ENCODE measurements around the gene ABLIM2. TPM values are rescaled to one million over a fixed set of nuclear protein-coding genes. Genes with fewer than 3 reads are reported as not detected.

The ABLIM2 gene
- total and polyA plus RNA-seq, 2 of the 8 experiments (the other 6 are each of a cell fraction or from before 2014, with no cell fraction given): 2.8 to 3.0 TPM

- Histone ChIP-seq H2BK5ac (ENCODE audit: low read depth, low read length) (no peak overlapping the region), H3K27ac (ENCODE audit: low read depth, low read length) (no peak overlapping the region), H3K23ac (ENCODE audit: insufficient read length) (no peak overlapping the region), H4K20me1 (replicated peaks in 1 of 2; ENCODE audit: control insufficient read depth in 1 of 2, insufficient read depth in 2 of 2, low read length in 2 of 2) (no peaks in the 10 kb centered on the region), H3K14ac (ENCODE audit: insufficient read length) (no peak overlapping the region), H3K36me3 (ENCODE audit: control insufficient read depth in 2 of 4, insufficient read depth in 4 of 4, low read length in 3 of 4) (no peaks in the 10 kb centered on the region), H3K27me3 (replicated peaks in 1 of 4; ENCODE audit: control insufficient read depth in 3 of 4, extremely low read depth in 1 of 4, insufficient read depth in 3 of 4, low read length in 3 of 4) (no peaks in the 10 kb centered on the region), H3K4ac (replicated peaks; ENCODE audit: insufficient read length, low read depth, low read length) (no peak overlapping the region), H3K79me1 (ENCODE audit: low read depth, low read length) (no peaks in the 10 kb centered on the region), H2BK12ac (ENCODE audit: low read depth, low read length) (no peak overlapping the region), H3K4me3 (ENCODE audit: extremely low read depth in 1 of 4, insufficient read depth in 2 of 4, low read depth in 3 of 4, low read length in 4 of 4) (no peak overlapping the region), H2BK15ac (ENCODE audit: low read length) (no peak overlapping the region), H3K56ac (replicated peaks; ENCODE audit: insufficient read length, low read depth, low read length) (no peak overlapping the region), H3K4me2 (ENCODE audit: insufficient read depth in 1 of 2, low read depth in 2 of 2, low read length in 2 of 2) (no peak overlapping the region), H2AK5ac (ENCODE audit: low read depth, low read length) (no peak overlapping the region), H2BK120ac (replicated peaks; ENCODE audit: low read depth, low read length) (no peak overlapping the region), H4K91ac (replicated peaks; ENCODE audit: insufficient read length, low read length) (no peak overlapping the region), H2BK20ac (ENCODE audit: low read length) (no peak overlapping the region), H3K18ac (ENCODE audit: extremely low read depth, low read length) (no peak overlapping the region), H4K5ac (ENCODE audit: insufficient read length, low read depth, low read length) (no peak overlapping the region), H4K8ac (ENCODE audit: extremely low read depth, insufficient read depth, low read length) (no peak overlapping the region), H3K9me3 (ENCODE audit: insufficient read depth in 2 of 2, low read depth in 1 of 2, low read length in 1 of 2) (peaks cover 0 to 10% of the 10 kb centered on the region in 2 experiments; a peak in 2 of 4 replicates), H2AFZ (ENCODE audit: low read length) (no peak overlapping the region), H3K4me1 (replicated peaks in 1 of 4; ENCODE audit: control insufficient read depth in 3 of 4, insufficient read depth in 4 of 4, low read length in 3 of 4) (peaks cover 0 to 2% (median 0%) of the 10 kb centered on the region in 4 experiments; a peak in 1 of 7 replicates), H3K23me2 (ENCODE audit: low read depth, low read length) (no peaks in the 10 kb centered on the region), H3K79me2 (ENCODE audit: control insufficient read depth in 1 of 2, insufficient read depth in 2 of 2, low read length in 2 of 2) (no peaks in the 10 kb centered on the region), H3K9ac (replicated peaks in 1 of 4; ENCODE audit: extremely low read depth in 1 of 4, low read depth in 3 of 4, low read length in 3 of 4) (no peak overlapping the region)
- WGBS, 2 experiments (ENCODE audit: extremely low coverage in 1 of 2, insufficient coverage in 1 of 2, insufficient read length in 1 of 2, insufficient replicate concordance in 2 of 2, low coverage in 1 of 2, low lambda C conversion rate in 2 of 2, missing lambda C conversion rate in 1 of 2): 91% methylated on average over 21 of the region's 21 CpGs; no CpG with 5 or more reads in 1 of the 2 experiments
- ChIA-PET CTCF (ENCODE audit: partially characterized antibody) (interaction anchor here (0.7 to 1.6 kb wide), 2 partner anchors 10 to 451 kb away, joined by 3 to 5 read pairs; no protein-coding TSS in a partner anchor), POLR2A (ENCODE audit: partially characterized antibody) (no interaction called here)
- DNase-seq (ENCODE audit: low read depth in 1 of 2, low spot score in 2 of 2) (no peak), FAIRE-seq (no peak)
- TF ChIP-seq NANOG (IDR thresholded peaks at IDR 0.05; ENCODE audit: insufficient read depth, low read depth, low read length, poor library complexity, severe bottlenecking) (no peak), SIRT6 (IDR thresholded peaks at IDR 0.05; ENCODE audit: low read length) (no peak), EGR1 (IDR thresholded peaks at IDR 0.05; ENCODE audit: borderline replicate concordance, low read depth, low read length) (no peak)
Observed at GRCh38 chr4:8095956-8096689, 62.5 kb downstream of the ABLIM2 start.

All from H1 (cell line).